HepG2 (cell line): ENCODE results near the gene NDUFS1. TPM values are rescaled to one million over a fixed set of nuclear protein-coding genes. Genes with fewer than 3 reads are reported as not detected.
A peak's percentile ranks its signal among the peaks of the same experiment; 100 is the strongest.

Experiments
- BCL6 ChIP-seq: IDR thresholded peaks from 2 replicates; pipeline ENCODE4 v1.6.1; 2016; ENCODE audit warnings: missing genetic modification reagents, missing compliant biosample characterization
- CCDC6 ChIP-seq: sonication (generic); formaldehyde crosslinking; IDR thresholded peaks from 2 replicates; pipeline ENCODE4 v1.8.1; 2022; ENCODE audit warnings: mild to moderate bottlenecking, missing genetic modification reagents, moderate library complexity
- CHCHD3 ChIP-seq: sonication (generic); formaldehyde crosslinking; IDR thresholded peaks from 2 replicates; pipeline ENCODE4 v1.8.0; 2022; ENCODE audit warnings: mild to moderate bottlenecking, missing genetic modification reagents, moderate library complexity
- DMAP1 ChIP-seq: IDR thresholded peaks from 2 replicates; pipeline ENCODE4 v1.6.1; 2016
- HOMEZ ChIP-seq: IDR thresholded peaks from 2 replicates; pipeline ENCODE4 v1.6.1; 2016; ENCODE audit warnings: low read depth
- KLF16 ChIP-seq, 2 experiments: sonication (generic) in 1 of 2; formaldehyde crosslinking in 1 of 2; IDR thresholded peaks; 2 replicates each; pipeline versions ENCODE4 v1.6.1 to v1.8.0; 2016 to 2023; ENCODE audit warnings: missing genetic modification reagents in 2 of 2, missing compliant biosample characterization in 1 of 2
- MAX ChIP-seq: IDR thresholded peaks from 2 replicates; pipeline ENCODE4 v1.6.1; 2012; ENCODE audit warnings: inconsistent platforms
- MEIS1 ChIP-seq: sonication (generic); formaldehyde crosslinking; IDR thresholded peaks from 2 replicates; pipeline ENCODE4 v1.9.0; 2021; ENCODE audit warnings: mild to moderate bottlenecking, missing genetic modification reagents, moderate library complexity, borderline replicate concordance
- MXI1 ChIP-seq: IDR thresholded peaks from 3 replicates; pipeline ENCODE4 v1.6.1; 2012; ENCODE audit warnings: low read depth, low read length, inconsistent platforms, borderline replicate concordance
- POGK ChIP-seq: sonication (generic); formaldehyde crosslinking; conservative IDR thresholded peaks from 2 replicates; pipeline ENCODE4 v1.8.0; 2022; ENCODE audit warnings: mild to moderate bottlenecking, moderate library complexity, missing genetic modification reagents
- POLR2AphosphoS5 ChIP-seq: IDR thresholded peaks from 2 replicates; pipeline ENCODE4 v1.6.1; 2012; ENCODE audit warnings: low read depth, low read length
- POLR2G ChIP-seq: fragments of 200-400 bp; formaldehyde crosslinking; IDR thresholded peaks from 2 replicates; pipeline ENCODE4 v1.6.1; 2018; ENCODE audit warnings: mild to moderate bottlenecking, low read depth, low read length, moderate library complexity
- PTBP1 ChIP-seq: fragments of 200-400 bp; formaldehyde crosslinking; IDR thresholded peaks from 2 replicates; pipeline ENCODE4 v1.6.1; 2018; ENCODE audit warnings: low read length, low read depth; ENCODE audit not compliant: poor library complexity, severe bottlenecking
- REPIN1 ChIP-seq: sonication (generic); formaldehyde crosslinking; IDR thresholded peaks from 2 replicates; pipeline ENCODE4 v1.8.0; 2022; ENCODE audit warnings: missing genetic modification reagents, low read depth, mild to moderate bottlenecking, borderline replicate concordance
- SAP130 ChIP-seq: IDR thresholded peaks from 2 replicates; pipeline ENCODE4 v1.6.1; 2016; ENCODE audit warnings: low read depth
- SRF ChIP-seq: IDR thresholded peaks from 2 replicates; pipeline ENCODE4 v1.6.1; 2011; ENCODE audit warnings: mild to moderate bottlenecking, low read depth, low read length, moderate library complexity
- ZMAT3 ChIP-seq: sonication (generic); formaldehyde crosslinking; conservative IDR thresholded peaks from 2 replicates; pipeline ENCODE4 v1.7.0; 2021; ENCODE audit warnings: missing genetic modification reagents
- ZNF276 ChIP-seq: sonication (generic); formaldehyde crosslinking; IDR thresholded peaks from 2 replicates; pipeline ENCODE4 v1.4.0; 2020; ENCODE audit warnings: mild to moderate bottlenecking, low read depth, missing genetic modification reagents
- ZNF331 ChIP-seq: sonication (generic); formaldehyde crosslinking; IDR thresholded peaks from 2 replicates; pipeline ENCODE4 v1.4.0; 2020; ENCODE audit warnings: missing genetic modification reagents
- ZNF362 ChIP-seq: sonication (generic); formaldehyde crosslinking; IDR thresholded peaks from 2 replicates; pipeline ENCODE4 v1.4.0; 2020; ENCODE audit warnings: missing genetic modification reagents, mild to moderate bottlenecking, borderline replicate concordance
- ZNF432 ChIP-seq: sonication (generic); formaldehyde crosslinking; IDR thresholded peaks from 2 replicates; pipeline ENCODE4 v1.5.0; 2020; ENCODE audit warnings: missing genetic modification reagents, mild to moderate bottlenecking, borderline replicate concordance
- ZNF501 ChIP-seq: sonication (generic); formaldehyde crosslinking; IDR thresholded peaks from 2 replicates; pipeline ENCODE4 v1.5.1; 2020; ENCODE audit warnings: mild to moderate bottlenecking, moderate library complexity, missing genetic modification reagents
- ZNF577 ChIP-seq: sonication (generic); formaldehyde crosslinking; IDR thresholded peaks from 2 replicates; pipeline ENCODE4 v1.4.0; 2020; ENCODE audit warnings: mild to moderate bottlenecking, low read depth, missing genetic modification reagents, borderline replicate concordance
- ZNF75D ChIP-seq: sonication (generic); formaldehyde crosslinking; IDR thresholded peaks from 2 replicates; pipeline ENCODE4 v1.8.1; 2023; ENCODE audit warnings: missing genetic modification reagents, mild to moderate bottlenecking, borderline replicate concordance
- ZNF841 ChIP-seq: sonication (generic); formaldehyde crosslinking; IDR thresholded peaks from 2 replicates; pipeline ENCODE4 v1.8.1; 2023; ENCODE audit warnings: missing genetic modification reagents, borderline replicate concordance
- polyA plus RNA-seq, 8 experiments: library from polyadenylated mRNA; depleted of rRNA in 3 of 8; stranded (reverse) in 7 of 8; unstranded in 1 of 8; fragments of >200 nt; fragmentation: Illumina TruSeq in 4 of 8; extraction: Trizol in 4 of 8; gene quantifications; 2 replicates each; pipeline versions ENCODE4 v1.2.1 to v1.2.3, GENCODE V29; 2011 to 2016; ENCODE audit warnings: low read depth in 4 of 8, missing spikeins in 1 of 8, mixed read lengths in 1 of 8; ENCODE audit not compliant: insufficient read depth in 1 of 8
- total RNA-seq, 5 experiments: library from RNA; depleted of rRNA; stranded (reverse); fragments of >200 nt; fragmentation: Illumina TruSeq; extraction: Trizol; gene quantifications; 2 replicates each; pipeline ENCODE4 v1.2.3, GENCODE V29; 2016; ENCODE audit warnings: low read depth in 1 of 5

The NDUFS1 gene
- total and polyA plus RNA-seq, 2 of the 13 experiments (the other 11 are each of a cell fraction or from before 2014, with no cell fraction given) = 139 to 242 TPM

GRCh38 chr2:206084439-206084869, 74.8 kb downstream of the NDUFS1 start (continued):
- TF ChIP-seq ZNF432 (CRISPR knock-in tag) (no peak), CHCHD3 (CRISPR knock-in tag) (no peak), MXI1 (peak; percentile 51; the same call in 1 of the 3 replicates), DMAP1 (CRISPR knock-in tag) (0 out of 2 replicates have a peak, but pooled peaks have one; percentile 27), CCDC6 (CRISPR knock-in tag) (no peak), MEIS1 (CRISPR knock-in tag) (peak; percentile 54), ZMAT3 (CRISPR knock-in tag) (peak; percentile 36; the same call in 1 of the 2 replicates), POLR2G (peak; percentile 93), ZNF75D (CRISPR knock-in tag) (no peak), HOMEZ (CRISPR knock-in tag) (peak; percentile 33), ZNF331 (CRISPR knock-in tag) (peak; percentile 53), POLR2AphosphoS5 (peak; percentile 90), REPIN1 (CRISPR knock-in tag) (peak; percentile 38; the same call in 1 of the 2 replicates), BCL6 (CRISPR knock-in tag) (0 out of 2 replicates have a peak, but pooled peaks have one; percentile 23), SRF (0 out of 2 replicates have a peak, but pooled peaks have one; percentile 40), MAX (0 out of 2 replicates have a peak, but pooled peaks have one; percentile 20), ZNF577 (CRISPR knock-in tag) (no peak), SAP130 (peak; percentile 94), ZNF362 (CRISPR knock-in tag) (peak; percentile 25; the same call in 1 of the 2 replicates), PTBP1 (no peak), KLF16 (CRISPR knock-in tag; IDR thresholded peaks at IDR 0.05) (peak in 1 of 2 experiments; percentile 50; a peak in 1 of 4 replicates), ZNF501 (CRISPR knock-in tag) (peak; percentile 79), ZNF841 (no peak), ZNF276 (CRISPR knock-in tag) (peak; percentile 79; the same call in 1 of the 2 replicates), POGK (CRISPR knock-in tag) (no peak)
